Measurements from ENCODE around the gene GVQW3.

Gene GVQW3

GRCh38 chr11:76361776-76362175 is 19.3 kb upstream of the GVQW3 start:
- TF ChIP-seq, protein P1, sequence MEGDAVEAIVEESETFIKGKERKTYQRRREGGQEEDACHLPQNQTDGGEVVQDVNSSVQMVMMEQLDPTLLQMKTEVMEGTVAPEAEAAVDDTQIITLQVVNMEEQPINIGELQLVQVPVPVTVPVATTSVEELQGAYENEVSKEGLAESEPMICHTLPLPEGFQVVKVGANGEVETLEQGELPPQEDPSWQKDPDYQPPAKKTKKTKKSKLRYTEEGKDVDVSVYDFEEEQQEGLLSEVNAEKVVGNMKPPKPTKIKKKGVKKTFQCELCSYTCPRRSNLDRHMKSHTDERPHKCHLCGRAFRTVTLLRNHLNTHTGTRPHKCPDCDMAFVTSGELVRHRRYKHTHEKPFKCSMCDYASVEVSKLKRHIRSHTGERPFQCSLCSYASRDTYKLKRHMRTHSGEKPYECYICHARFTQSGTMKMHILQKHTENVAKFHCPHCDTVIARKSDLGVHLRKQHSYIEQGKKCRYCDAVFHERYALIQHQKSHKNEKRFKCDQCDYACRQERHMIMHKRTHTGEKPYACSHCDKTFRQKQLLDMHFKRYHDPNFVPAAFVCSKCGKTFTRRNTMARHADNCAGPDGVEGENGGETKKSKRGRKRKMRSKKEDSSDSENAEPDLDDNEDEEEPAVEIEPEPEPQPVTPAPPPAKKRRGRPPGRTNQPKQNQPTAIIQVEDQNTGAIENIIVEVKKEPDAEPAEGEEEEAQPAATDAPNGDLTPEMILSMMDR (IDR thresholded peaks at IDR 0.05; ENCODE audit: low read depth, low read length): no peak
- Histone ChIP-seq H3K27me3 (ENCODE audit: insufficient read depth, low read depth, severe bottlenecking) (no peaks in the 10 kb centered on the region), H3K36me3 (peaks cover 24% of the 10 kb centered on the region), H3K9me3 (ENCODE audit: severe bottlenecking) (no peaks in the 10 kb centered on the region), H3K27ac (no peak overlapping the region), H3K4me3 (ENCODE audit: low read depth, low read length) (no peak overlapping the region)
- no peak for DNase-seq

DNA sequence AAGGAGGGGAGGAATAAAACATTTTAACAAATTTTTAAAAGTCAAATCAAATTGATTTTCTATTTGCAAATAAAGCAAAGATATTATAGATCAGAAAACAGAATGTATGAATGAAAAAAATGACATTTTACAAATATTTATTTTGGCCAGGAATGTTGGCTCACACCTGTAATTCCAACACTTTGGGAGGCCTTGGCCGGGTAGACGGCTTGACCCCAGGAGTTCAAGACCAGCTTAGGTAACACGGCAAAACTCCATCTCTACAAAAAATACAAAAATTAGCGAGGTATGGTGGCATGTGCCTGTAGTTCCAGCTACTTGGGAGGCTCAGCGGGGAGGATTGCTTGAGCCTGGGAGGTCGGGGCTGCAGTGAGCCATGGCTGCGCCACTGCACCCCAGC is 18.4 kb upstream of the GVQW3 start:
- H3K4me3 ChIP-seq (ENCODE audit: low read depth, low read length): no peak overlapping the region
- no peak for DNase-seq
- TF ChIP-seq, protein P1 (IDR thresholded peaks at IDR 0.05; ENCODE audit: low read depth, low read length): no peak
- no peaks in the 10 kb centered on the region for H3K27me3 ChIP-seq (ENCODE audit: insufficient read depth, low read depth, severe bottlenecking)
- H3K9me3 ChIP-seq (ENCODE audit: severe bottlenecking): no peaks in the 10 kb centered on the region
- peaks cover 24% of the 10 kb centered on the region for H3K36me3 ChIP-seq
- H3K27ac ChIP-seq: no peak overlapping the region

DNA sequence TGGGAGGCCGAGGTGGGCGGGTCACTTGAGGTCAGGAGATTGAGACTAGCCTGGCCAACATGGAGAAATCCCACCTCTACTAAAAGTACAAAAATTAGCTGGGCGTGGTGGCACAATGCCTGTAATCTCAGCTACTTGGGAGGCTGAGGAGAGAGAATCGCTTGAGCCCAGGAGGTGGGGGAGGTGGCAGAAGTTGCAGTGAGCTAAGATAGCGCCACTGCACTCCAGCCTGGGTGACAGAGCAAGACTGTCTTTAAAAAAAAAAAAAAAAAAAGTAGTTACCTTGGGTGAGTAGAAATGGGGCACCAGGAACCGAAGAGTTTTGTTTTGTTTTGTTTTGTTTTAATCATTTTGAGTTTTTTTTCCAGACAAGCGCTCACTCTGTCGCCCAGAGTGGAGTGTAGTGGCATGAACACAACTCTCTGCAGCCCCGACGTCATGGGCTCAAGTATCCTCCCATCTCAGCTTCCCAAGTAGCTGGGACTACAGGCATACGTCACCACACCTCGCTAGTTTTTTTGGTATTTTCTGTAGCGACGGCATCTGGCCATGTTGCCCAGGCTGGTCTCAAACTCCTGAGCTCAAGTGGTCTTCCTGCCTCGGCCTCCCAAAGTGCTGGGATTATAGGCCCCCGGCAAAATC is 16.0 kb upstream of the GVQW3 start:
- TF ChIP-seq, protein P1 (IDR thresholded peaks at IDR 0.05; ENCODE audit: low read depth, low read length): no peak
- peak; percentile 44 for DNase-seq
- H3K27me3 ChIP-seq (ENCODE audit: insufficient read depth, low read depth, severe bottlenecking): no peaks in the 10 kb centered on the region
- peaks cover 14% of the 10 kb centered on the region for H3K36me3 ChIP-seq
- no peaks in the 10 kb centered on the region for H3K9me3 ChIP-seq (ENCODE audit: severe bottlenecking)
- no peak overlapping the region for H3K27ac ChIP-seq
- H3K4me3 ChIP-seq (ENCODE audit: low read depth, low read length): no peak overlapping the region

DNA sequence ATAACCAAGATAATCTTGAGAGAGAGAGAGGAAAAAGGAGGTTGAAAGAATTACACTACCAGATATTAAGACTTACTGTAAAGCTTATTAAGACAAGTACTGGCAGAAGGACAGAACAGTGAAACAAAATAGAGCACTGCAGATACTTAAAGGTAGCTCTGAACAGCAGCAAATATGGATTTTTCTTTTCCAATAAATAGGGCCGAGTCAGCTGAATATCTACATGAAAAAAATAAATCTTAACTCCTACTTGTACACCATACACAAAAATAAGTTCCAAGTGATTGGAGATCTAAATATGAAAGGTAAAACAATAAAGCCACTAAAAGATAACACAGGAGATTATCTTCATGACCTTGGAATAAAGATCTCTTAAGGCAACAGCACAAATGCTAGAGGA is 12.6 kb upstream of the GVQW3 start:
- TF ChIP-seq, protein P1 (IDR thresholded peaks at IDR 0.05; ENCODE audit: low read depth, low read length): no peak
- Histone ChIP-seq H3K27ac (peak overlapping the region; percentile 44), H3K27me3 (ENCODE audit: insufficient read depth, low read depth, severe bottlenecking) (no peaks in the 10 kb centered on the region), H3K4me3 (ENCODE audit: low read depth, low read length) (no peak overlapping the region), H3K36me3 (peaks cover 7% of the 10 kb centered on the region), H3K9me3 (ENCODE audit: severe bottlenecking) (no peaks in the 10 kb centered on the region)
- DNase-seq: no peak

GRCh38 chr11:76369406-76369805 is 11.7 kb upstream of the GVQW3 start:
- Histone ChIP-seq H3K27ac (no peak overlapping the region), H3K27me3 (ENCODE audit: insufficient read depth, low read depth, severe bottlenecking) (no peaks in the 10 kb centered on the region), H3K4me3 (ENCODE audit: low read depth, low read length) (no peak overlapping the region), H3K9me3 (ENCODE audit: severe bottlenecking) (no peaks in the 10 kb centered on the region), H3K36me3 (peaks cover 1% of the 10 kb centered on the region)
- TF ChIP-seq, protein P1 (IDR thresholded peaks at IDR 0.05; ENCODE audit: low read depth, low read length): no peak
- no peak for DNase-seq

- Histone ChIP-seq H3K27me3 (ENCODE audit: insufficient read depth, low read depth, severe bottlenecking) (no peaks in the 10 kb centered on the region), H3K27ac (no peak overlapping the region), H3K9me3 (ENCODE audit: severe bottlenecking) (no peaks in the 10 kb centered on the region), H3K36me3 (no peaks in the 10 kb centered on the region), H3K4me3 (ENCODE audit: low read depth, low read length) (no peak overlapping the region)
- DNase-seq: no peak
- TF ChIP-seq, protein P1 (IDR thresholded peaks at IDR 0.05; ENCODE audit: low read depth, low read length): no peak
Observed at GRCh38 chr11:76371170-76371569, 10.0 kb upstream of the GVQW3 start.
